NCI-H82 treated with DMSO at 0.1 percent for 48 hours (cell line): ENCODE results near the gene HJV.

Experiments used
- DNase-seq: peaks from one replicate; lab custom pipeline; 2025; ENCODE audit not compliant: unreplicated experiment; lab: John Stamatoyannopoulos, UW

The HJV gene

GRCh38 chr1:145978854-145979745 is 42.4 kb downstream of the HJV start:
- peak; percentile 86 for DNase-seq

GRCh38 chr1:145978471-145978853 is 43.1 kb downstream of the HJV start:
- DNase-seq = no peak

- peak; percentile 75 for DNase-seq
Measured at GRCh38 chr1:145977486-145978470, 43.8 kb downstream of the HJV start.

DNA sequence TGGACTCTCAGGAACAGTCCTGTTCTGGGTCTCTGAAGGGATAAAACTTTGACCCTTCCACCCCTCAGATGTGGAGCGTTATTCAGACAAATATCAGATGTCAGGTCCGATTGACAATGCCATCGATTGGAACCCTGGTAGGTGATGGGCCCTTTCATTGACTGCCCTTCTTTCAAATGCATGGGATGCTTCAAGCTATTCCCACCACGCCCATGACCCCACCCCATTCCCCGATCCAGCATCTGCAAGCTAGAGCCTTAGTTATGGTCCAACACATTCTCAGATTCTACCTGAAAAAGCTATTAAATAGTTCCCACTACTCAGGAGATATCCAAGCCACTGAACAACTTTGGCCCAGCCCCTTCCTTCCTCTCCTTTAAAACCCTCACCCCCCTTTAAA is 44.5 kb downstream of the HJV start:
- DNase-seq = no peak

DNA sequence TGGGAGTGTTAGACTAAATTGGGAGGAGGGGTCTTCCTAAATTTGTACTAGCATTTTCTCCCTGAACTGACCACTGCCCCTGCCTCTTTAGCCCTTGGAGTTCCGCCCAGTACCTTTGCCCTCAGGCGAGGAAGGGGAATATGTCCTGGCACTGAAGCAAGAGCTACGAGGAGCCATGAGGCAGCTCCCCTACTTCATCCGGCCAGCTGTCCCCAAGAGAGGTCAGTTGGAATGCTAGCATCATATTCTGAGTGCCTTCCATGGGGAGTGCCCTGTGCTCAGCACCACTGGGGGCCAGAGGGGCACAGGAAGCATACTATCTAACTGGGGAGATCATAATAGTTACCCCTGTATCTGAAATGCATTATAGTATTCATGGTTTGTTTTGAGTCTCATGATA is 46.3 kb downstream of the HJV start:
- DNase-seq = no peak

DNA sequence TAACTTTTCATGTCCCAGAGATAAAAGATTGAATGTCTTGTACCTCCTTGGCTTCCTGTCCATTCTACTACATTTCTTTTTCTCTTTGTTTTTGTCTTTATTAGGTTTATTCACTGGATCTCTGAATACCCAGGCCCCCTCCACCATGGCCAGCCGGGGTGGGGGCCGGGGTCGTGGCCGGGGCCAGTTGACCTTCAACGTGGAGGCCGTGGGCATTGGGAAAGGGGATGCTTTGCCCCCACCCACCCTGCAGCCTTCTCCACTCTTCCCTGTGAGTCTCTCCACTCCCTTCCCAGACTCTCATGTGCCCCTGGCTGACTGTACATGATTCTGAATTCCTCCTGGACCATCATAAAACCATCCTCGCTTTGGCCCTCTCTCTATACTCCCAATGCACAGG is 46.8 kb downstream of the HJV start:
- DNase-seq = no peak

DNA sequence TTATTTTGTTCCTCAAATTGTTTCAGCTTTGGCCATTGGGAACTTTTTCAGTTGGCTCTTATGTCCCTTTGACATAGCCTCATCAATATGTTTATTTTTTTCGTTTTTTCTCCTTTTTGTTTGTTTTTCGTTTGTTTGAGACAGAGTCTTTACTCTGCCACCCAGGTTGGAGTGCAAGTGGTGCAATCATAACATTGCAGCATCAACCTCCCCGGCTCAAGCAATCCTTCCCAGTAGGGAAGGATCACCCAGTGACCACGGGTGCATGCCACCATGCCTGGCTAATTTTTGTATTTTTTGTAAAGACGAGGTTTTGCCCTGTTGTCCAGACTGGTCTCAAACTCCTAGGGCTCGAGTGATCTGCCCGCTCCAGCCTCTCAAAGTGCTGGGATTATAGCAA is 49.0 kb downstream of the HJV start:
- DNase-seq = no peak
